Stimulated activated CD4-positive, alpha-beta T cell treated with anti-CD3 and anti-CD28 coated beads, TNF-alpha, amount 100 ng/mL, for 24 hours (primary cell): Measurements from ENCODE around the gene CPXM1.
"Not testable (repeated sequence)": the region's sequence is repeated elsewhere in the genome, so short reads cannot be mapped to it uniquely, and the experiment has no call there.

Source experiments
- DNase-seq, 3 experiments: peaks; one replicate each; pipeline ENCODE4 v3.0.0-alpha.2; 2020; ENCODE audit warnings: low read depth in 3 of 3

The CPXM1 gene

GRCh38 chr20:2799688-2800520, 523 bp downstream of the CPXM1 start:
- peak in 1 of 3 experiments; percentile 12 for DNase-seq

- no peak for DNase-seq
Measured at GRCh38 chr20:2799271-2799670, 1.2 kb downstream of the CPXM1 start.

GRCh38 chr20:2798814-2799213, 1.6 kb downstream of the CPXM1 start:
- no peak for DNase-seq

- no peak for DNase-seq
Measured at GRCh38 chr20:2798095-2798805, 2.2 kb downstream of the CPXM1 start.

DNA sequence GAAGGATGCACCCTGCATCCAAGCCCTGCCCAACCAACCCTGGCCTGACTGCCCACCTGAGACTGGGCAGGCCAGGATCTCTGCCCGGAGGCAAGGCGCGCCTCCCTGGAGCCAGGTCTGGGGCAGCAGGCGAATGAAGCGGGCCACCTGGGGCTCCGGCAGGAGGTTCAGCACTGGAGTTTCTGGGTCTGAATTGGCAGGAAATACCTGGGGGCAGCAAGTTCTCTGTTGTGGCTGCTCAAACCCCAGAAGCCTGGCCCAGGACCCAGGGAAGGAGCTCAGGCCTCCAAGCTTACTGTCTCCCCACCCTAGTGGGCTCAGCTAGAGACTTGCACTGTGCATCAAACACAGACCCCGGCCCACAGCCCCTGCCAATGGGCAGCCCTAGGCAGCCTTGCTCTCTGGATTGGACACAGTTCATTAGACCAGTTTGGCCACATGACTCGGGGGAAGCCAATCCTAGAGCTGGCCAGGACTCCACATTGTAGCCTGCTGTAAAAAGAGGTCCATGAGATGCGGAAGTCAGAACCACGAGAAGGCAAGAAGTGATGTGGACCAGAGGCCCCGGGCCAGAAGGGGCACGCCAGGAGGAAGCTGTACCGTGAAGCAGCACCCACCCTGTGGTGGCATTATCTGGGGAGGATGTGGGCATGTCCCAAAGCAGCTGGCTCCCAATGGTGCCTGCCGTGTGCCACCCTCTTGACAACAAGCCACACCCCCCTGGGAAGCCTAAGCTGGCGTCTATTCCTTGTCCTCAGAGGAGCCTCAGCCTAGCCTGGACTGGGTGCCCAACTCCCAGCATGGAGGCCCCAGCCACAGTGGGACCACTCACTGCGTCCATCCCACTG, 3.1 kb downstream of the CPXM1 start:
- no peak for DNase-seq

DNA sequence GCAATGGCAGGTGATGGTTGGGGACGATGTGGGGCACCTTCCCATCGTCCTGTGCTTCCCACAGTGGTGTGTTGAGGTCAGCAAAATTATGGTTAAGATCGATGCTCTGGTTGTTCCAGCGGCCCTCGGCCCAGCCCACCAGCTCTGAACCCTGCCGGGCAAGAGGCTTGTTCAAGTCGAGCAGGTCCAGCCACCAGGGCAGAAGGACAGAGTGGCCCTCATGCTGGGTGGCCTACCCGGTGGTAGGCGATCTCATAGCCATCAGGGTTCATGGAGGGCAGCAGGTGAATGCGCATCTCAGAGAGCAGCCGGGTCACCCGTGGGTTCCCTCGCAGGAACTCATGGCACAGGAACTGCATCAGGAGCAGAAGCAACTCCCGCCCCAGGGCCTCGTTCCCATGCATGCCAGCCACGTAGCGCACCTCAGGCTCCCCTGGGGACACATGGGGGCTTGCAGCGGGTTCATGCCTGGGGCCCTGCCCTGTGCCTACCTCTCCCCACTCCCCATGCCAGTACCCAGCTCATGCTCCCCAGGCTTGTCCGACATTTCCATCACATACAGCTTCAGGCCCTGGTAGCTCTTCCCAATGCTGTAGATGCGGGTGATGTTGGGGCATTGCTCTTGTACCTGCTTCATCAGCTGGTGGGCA, 4.3 kb downstream of the CPXM1 start:
- no peak for DNase-seq

DNA sequence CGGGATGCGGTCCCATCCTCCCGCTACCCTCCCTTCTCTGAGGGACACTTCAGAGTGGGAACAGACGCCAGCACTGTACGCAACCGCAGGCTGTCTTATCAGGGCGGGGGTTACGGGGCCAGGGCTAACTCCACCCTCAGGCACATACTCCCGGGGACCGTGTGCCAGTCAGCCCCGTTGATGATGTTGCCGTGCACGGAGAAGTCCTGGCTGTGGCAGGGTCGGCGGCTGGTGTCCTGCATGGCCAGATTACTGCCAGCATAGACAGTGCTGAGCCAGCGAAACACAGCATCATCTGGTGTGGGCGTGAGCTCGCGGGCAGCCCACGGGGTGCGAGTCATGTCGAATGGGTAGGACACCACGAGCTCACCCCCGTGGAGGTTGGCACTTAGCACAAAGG, 5.0 kb downstream of the CPXM1 start:
- no peak for DNase-seq

DNA sequence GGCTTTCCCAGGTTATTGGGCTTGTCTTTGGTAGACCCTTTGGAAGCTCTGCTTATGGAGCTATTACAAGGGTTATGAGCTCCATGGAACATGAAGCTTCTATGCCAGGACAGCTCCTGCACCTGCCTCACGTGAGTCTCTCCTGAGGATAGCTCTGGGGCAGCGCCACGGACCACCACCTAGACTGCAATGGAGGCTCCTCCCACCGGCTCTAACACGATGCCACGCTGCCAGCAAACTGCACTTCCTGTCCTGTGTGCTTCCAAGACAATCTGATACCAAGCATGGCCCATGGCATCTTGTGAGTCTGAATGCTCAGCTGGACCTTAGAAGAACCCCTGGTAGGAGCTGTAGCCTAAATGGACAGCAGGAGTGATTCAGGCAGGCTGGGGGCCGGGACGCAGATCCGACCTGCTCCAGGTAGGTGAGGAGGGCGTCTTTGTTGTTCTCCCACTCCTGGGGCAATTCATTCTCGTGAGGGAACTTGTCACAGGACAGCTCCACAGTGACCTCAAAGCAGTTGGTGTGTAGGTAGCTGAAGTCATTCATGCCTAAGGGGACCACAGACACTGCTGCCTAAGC, 5.5 kb downstream of the CPXM1 start:
- no peak for DNase-seq

GRCh38 chr20:2794202-2794748, 6.2 kb downstream of the CPXM1 start:
- no peak for DNase-seq

DNA sequence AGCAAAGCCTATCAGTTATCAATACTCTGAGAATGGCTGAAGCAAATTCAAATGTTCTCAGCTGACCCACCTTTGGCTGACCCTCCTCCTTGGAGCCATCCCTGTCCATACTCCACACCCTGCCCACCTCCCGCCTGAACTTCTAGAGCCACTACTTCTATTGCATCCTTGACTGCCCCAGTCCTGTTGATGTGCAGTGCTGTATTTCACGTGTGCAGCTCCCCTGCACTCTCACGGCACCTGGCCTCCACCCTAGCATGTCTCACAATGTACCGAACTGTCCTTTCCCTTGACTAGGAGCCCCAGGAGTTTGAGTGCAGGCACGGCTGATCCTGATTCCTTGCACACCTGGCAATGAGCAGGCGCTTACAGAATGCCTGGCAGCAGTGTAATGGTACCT, 7.0 kb downstream of the CPXM1 start:
- DNase-seq = no peak

DNA sequence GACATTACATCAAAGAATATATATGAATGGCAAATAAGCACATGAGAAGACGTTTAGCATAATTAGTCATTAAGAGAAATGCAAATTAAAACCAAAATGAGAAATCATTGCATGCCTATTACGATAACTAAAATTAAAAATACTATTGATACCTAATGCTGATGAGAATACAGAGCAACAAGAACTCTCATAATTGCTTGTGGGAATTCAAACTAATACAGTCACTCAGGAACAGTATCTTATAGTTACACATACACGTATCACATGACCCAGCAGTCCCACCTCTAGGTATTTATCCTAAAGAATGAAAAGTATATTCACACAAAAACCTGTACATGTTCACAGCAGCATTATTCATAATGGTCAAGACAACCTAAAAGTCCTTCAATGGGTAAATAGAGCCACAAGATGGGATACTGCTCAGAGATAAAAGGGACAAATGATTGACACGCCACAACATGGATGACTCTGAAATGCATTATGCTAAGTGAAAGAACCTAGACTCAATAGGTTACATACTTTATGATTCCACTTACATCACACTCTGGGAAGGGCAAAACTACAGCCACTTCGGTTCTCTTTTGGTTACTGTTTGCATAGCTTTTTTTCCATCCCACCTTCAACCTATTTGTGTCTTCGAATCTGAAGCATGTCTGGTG, 16.4 kb downstream of the CPXM1 start:
- no peak for DNase-seq

DNA sequence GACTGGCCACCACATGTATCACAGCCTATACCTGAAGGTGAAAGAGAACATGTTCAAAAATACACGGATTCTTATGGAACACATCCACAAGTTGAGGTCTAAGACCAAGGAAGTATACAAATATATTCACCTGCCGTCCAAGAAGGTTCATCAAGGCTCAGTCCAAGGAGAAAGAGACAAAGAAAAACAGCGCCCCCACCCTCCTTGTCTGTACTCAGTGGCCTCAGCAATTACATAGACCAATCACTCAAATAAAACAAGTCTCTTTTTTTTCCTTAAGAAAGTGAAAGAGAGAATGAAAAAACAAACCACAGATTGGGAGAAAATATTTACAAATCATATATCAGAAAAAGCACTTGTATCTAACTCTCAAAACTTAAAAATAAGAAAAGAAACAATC, 19.5 kb downstream of the CPXM1 start:
- DNase-seq = no peak

DNA sequence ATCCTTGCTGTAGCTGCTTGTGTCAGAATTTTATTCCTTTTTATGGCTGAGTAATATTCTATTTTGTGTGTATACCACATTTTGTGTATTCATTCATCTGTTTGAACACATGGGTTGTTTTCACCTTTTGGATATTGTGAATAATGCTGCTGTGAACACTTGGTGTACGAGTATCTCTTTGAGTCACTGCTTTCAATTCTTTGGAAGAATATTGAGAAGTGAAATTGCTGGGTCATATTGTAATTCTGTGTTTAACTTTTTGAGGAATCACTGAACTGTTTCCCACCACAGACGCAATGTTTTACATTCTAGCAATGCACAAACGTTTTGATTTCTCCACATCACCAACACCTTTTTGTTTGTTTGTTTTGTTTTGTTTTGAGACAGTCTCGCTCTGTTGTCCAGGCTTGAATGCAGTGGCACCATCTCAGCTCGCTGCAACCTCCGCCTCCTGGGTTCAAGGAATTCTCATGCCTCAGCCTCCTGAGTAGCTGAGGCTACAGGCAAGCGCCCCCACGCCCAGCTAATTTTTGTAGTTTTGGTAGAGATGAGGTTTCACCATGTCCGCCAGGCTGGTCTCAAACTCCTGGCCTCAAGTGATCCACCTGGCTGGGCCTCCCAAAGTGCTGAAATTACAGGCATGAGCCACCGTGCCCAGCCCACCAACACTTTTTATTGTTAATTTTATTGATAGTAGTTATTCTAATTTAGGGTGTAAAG, 21.7 kb downstream of the CPXM1 start:
- no peak for DNase-seq

DNA sequence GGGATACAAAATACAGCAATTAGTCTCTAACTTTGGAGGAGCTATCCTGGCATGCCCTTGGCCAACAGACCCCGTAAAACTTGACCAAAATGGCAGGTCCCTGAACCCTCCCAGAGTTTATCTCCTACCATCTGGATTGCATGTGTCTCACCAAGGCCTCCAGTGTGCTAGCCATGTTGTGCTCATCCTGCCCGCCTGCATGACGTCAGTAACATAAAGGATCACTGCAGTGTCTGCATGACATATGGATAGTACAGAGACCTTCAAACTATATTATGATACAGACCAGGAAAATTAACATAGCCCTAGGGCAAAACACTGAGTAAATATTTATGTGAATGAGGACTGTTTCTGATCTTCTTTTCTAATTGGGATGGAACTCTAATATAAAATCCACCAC, 25.3 kb downstream of the CPXM1 start:
- DNase-seq = no peak

DNA sequence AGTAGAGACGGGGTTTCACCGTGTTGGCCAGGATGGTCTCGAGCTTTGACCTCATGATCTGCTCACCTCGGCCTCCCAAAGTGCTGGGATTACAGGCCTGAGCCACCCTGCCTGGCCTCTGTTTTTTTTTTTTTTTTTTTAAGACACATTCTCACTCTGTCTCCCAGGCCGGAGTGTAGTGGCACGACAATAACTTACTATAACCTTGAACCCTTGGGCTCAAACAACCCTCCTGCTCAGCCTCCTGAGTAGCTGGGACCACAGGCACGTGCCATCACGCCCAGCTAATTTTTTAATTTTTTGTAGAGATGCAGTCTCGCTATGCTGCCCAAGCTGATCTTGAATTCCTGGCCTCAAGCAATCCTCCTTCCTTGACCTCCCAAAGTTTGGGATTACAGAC, 26.6 kb downstream of the CPXM1 start:
- DNase-seq = no peak

DNA sequence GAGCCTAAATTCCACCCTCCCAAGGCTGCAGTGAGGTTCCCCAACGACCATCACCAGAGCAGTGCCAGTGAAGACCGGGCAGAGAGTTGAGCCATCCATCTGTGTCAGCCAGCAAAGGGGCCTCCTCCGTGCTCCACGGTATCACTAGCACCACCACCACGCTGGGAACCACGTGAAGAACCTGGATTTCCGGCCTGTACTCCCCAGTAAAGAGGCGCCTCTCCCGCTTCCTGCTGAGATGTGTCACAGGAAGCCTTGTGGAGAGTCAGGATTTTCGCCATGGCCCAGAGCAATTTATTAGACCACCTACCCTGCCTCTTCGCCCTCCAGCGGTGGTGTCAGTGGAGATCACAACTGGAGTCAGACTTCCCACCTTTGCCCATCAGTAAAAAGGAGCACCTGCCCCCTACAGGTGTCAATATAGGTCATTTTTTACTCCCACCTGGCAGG, 28.8 kb downstream of the CPXM1 start:
- DNase-seq = no peak

DNA sequence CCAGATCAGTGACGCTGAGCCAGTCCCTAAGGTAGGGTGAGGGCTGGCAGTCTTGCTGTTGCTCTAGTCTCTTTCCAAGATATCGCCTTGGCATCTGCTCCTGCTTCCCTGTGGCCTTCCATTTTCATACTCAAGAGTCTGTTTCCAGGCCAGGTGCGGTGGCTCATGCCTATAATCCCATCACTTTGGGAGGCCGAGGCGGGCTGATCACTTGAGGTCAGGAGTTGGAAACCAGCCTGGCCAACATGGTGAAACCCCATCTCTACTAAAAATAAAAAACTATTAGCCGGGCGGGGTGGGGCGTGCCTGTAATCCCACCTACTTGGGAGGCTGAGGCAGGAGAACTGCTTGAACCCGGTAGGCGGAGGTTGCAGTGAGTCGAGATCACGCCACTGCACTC, 30.3 kb downstream of the CPXM1 start:
- not testable (repeated sequence) for DNase-seq

DNA sequence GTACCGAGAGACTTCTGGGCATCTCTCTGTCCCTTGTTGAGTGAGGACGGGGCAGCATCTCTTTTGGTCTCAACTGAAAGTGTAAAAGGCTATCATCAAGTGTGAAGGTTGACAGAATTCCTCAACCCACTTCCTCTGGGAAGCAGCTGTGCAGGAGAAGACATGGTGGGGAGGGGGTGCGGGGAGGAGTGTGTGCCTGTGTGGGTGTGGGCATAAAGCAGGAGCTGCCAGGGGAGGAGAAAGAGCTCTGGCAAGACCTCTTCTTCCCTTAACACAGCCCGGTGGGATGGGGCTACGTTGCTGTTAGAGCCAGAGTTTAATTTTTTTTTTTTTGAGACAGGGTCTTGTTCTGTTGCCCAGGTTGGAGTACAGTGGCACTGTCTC, 31.8 kb downstream of the CPXM1 start:
- DNase-seq = no peak

- DNase-seq = no peak
Measured at GRCh38 chr20:2767768-2768631, 32.4 kb downstream of the CPXM1 start.
